Pons (tissue), 1 donor: Measurements from ENCODE around the gene NKG7.
A peak's percentile ranks its signal among the peaks of the same experiment; 100 is the strongest.
"Not testable (repeated sequence)": the region's sequence is repeated elsewhere in the genome, so short reads cannot be mapped to it uniquely, and the experiment has no call there.

Source experiments
- DNase-seq: peaks from one replicate; pipeline ENCODE4 v3.0.0-alpha.2; 2016; ENCODE audit warnings: low spot score

Gene NKG7

GRCh38 chr19:51372649-51373504, at the start of gene NKG7:
TSS of gene NKG7 (minus strand) at chr19:51372654. CDS start at chr19:51372535, 119 bp downstream.
- no peak for DNase-seq

GRCh38 chr19:51422053-51422448, 49.6 kb upstream of the NKG7 start:
- DNase-seq = peak; percentile 52

- no peak for DNase-seq
These were observed 49.0 kb upstream of the NKG7 start for GRCh38 chr19:51421229-51422052.

DNA sequence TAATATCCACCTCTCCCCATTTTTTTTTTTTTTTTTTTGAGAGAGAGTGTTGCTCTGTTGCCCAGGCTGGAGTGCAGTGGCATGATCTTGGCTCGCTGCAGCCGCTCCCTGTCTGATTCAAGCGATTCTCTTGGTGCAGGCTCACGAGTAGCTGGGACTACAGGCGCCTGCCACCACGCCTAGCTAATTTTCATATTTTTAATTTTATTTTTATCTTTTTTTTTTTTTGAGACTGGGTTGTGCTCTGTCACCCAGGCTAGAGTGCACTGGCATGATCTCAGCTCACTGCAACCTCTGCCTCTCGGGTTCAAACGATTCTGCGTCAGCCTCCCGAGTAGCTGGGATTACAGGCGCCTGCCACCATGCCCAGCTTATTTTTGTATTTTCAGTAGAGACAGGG, 48.1 kb upstream of the NKG7 start:
- DNase-seq = not testable (repeated sequence)

DNA sequence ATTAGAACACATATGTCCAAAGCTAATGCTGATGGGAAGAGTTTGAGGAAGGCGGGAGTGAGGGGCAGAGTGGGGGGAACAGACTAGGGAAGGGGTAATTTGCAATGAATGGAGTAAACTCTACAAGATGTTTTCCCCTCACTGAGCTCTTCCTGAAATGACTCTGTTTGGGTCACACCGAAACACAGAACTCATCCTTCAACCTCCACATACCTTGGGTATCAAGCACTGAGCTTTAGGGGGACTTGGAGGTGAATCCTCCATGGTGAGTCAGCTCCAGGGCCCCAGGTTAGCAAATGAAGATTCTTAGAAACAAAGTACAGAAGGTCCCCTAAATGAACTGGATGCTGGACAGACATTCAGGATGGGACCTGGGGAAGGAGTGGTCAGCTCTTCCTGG, 46.3 kb upstream of the NKG7 start:
- DNase-seq = no peak

DNA sequence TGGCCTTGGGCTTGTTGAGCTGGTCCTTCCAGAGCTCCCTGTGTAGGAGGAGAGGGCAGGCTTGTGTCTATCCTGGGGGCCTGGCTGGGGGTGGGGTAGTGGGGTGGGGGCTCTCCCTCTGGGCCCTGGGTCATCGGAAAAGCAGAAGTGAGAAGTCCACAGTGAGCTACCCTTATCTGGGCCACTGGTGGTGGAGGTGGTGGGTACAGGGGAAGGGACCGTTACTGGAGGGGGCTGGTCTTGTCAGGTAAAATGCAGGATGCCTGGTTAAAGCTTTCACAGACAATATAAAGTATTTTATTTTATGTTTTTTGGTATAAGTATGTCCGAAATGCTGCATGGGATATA, 45.3 kb upstream of the NKG7 start:
- no peak for DNase-seq

DNA sequence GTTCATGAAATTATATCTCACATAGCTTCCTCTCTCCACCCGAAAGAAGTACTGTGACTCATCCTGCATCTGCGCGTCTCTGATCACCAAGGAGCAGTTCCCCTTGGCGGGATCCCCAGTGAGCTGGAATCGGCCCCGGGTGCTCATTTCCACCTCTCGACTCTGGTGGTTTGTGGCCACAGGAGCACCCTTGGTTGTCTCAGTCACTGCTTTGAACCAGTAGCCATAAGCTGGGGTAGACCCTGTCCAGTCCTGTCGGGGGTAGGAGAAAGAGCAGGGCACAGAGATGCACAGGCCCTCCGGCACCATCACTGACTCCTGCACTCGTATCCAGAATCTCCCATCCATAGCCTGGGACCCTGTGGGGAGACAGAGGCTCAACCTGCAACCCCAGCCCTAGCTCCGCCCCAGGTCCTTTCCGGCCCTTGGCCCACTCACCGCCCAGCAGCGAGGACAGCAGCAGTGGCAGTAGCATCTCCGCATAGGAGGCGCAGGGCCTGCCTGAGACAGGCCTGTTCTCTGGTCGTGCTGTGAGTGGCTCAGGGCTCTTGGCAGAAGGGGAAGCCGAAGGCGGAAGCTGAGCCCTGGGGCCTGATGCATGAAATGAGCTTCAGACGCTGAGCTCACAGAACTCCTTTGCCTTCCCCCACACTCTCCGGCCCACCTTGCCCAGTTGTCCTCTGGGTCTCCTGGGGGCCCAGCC, 44.8 kb upstream of the NKG7 start, which contains the start of gene SIGLEC10:
Gene SIGLEC10, minus strand, starts transcription at position 536 of the 703 bp plus-strand sequence. Its CDS starts 61 bp downstream, at position 475.
- peak; percentile 56 for DNase-seq

DNA sequence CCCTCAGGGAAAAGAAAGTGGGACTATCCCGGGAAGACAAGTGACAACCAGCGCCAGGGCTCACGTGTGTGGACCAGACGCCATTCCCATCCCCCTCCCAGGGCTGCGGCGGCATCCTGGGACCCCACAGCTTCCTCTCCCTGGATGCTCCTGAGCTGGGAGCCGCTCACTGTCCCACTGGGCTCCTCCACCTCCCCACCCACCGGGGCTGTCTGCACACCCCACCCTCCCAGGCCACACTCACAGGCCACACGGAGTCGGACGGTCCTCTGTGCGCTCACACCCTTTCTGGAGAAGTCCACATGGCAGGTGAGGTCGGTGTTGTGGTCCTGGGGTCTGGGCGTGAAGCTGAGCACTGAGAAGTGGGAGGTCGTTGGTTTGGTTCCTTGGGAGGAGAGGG, 44.0 kb upstream of the NKG7 start:
- not testable (repeated sequence) for DNase-seq

GRCh38 chr19:51415187-51415586, 42.7 kb upstream of the NKG7 start:
- DNase-seq = no peak

- no peak for DNase-seq
These were observed 38.7 kb upstream of the NKG7 start for GRCh38 chr19:51410950-51411748.

GRCh38 chr19:51407511-51408131, 35.2 kb upstream of the NKG7 start:
- DNase-seq = peak; percentile 64

GRCh38 chr19:51402117-51402516, 29.7 kb upstream of the NKG7 start:
- no peak for DNase-seq

DNA sequence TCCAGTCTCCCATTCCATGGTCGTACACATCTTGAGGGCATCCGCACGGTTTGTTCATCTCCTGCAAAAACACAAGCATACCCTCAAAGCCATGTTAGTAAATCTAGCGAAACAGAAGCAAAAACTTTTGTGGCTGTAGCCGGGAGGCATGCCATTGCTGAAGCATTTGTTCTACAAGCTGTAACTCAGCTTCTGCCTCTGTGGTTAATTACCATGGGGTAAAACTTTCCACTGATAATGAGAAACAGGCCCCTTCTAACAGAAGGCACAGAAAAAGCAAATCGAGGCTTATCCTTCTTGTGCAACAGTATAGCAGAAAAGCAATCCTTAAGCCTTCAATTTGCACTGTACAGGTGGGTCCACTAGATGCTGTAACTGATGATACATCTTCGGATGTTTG, 27.5 kb upstream of the NKG7 start:
- not testable (repeated sequence) for DNase-seq

GRCh38 chr19:51399231-51399630, 26.8 kb upstream of the NKG7 start:
- no peak for DNase-seq

- DNase-seq = peak; percentile 62
These were observed 25.7 kb upstream of the NKG7 start for GRCh38 chr19:51398096-51398704.

DNA sequence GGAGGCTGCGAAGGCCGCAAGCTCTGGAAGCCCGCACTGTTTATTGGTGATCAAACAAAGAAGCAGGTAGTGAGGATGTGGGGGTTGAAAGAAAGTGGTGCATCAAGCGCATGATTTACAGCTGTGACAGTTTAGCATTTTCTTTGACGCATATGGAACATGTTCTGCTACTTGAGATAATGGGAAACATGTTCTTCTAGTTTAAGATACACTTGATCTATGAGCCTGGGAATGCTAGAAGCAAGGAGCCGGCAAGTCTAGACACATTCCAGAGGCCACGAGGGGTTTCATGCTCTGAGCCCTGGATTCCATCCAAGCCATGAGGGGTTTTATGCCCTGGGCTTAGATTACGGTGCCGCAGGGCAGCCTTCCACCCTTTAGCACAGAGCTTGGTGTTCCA, 25.0 kb upstream of the NKG7 start:
- DNase-seq = not testable (repeated sequence)

DNA sequence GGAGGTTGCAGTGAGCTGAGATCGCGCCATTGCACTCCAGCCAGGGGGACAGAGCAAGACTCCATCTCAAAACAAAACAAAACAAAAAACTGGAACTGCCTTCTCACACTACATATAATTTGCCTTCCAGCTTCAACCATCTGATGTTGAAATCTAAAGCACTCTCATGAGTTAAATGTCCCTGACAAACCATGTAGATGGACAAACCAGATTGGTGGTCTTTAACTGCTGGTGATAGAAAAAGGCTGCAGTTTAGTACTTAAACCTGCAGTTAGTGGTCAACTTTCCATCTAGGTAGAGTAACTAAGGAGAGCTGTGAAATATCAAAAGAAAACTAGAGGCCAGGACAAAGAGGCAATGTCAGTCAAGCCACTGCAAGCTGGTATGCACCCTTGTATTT, 23.7 kb upstream of the NKG7 start:
- DNase-seq = no peak

DNA sequence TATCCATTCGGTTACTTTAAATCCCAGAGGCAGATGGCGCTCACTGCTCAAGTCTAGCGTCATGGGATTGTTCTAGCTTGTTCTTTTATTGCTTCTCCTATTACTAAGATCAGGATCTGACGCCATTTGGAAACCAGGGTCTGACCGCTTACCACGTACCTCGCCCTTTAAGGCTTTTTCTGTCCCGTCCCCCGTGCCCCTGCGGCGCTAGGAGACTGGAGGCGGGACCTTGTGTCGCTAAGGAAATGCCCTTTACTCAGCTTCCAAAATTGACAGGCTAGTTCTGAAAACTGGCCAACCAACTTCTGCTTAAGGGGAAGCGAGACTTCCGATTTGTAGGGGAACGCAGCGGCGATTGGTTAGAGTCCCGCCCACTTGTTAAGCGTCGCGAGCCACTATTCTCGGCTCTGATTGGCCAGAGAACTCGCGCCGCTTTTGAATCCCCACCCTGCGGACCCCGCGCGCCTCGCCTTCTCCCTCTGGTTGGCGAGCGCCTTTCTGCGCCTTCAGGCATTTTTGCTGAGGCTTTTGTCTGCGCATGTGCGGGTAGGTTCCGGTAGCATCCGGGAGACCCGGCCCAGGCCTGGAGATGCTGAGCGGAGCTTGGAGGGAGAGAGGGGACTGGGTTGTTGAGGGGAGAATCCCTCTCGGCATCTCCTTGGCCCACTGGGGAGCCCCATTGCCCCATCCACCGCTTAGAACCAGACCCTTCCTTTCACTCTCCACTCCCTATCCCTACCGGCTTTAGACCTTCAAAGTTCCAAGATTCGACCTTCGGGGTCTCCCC, 21.8 kb upstream of the NKG7 start:
- DNase-seq = peak; percentile 99

GRCh38 chr19:51392701-51393100, 20.2 kb upstream of the NKG7 start:
- DNase-seq = no peak

GRCh38 chr19:51391073-51391611, 18.7 kb upstream of the NKG7 start:
- DNase-seq = no peak
